GM19438 (cell line): ENCODE results near the gene USP32.

ENCODE experiments used
- ATAC-seq: cut with Tn5 transposase; IDR thresholded peaks from one replicate; pipeline ENCODE4 v1.9.1; 2021; ENCODE audit warnings: low read depth; ENCODE audit not compliant: unreplicated experiment

The USP32 gene

GRCh38 chr17:60311186-60311585 is 80.7 kb downstream of the USP32 start:
- ATAC-seq = no peak

- ATAC-seq = peak; percentile 59
These were observed 86.8 kb downstream of the USP32 start for GRCh38 chr17:60305141-60305540.

DNA sequence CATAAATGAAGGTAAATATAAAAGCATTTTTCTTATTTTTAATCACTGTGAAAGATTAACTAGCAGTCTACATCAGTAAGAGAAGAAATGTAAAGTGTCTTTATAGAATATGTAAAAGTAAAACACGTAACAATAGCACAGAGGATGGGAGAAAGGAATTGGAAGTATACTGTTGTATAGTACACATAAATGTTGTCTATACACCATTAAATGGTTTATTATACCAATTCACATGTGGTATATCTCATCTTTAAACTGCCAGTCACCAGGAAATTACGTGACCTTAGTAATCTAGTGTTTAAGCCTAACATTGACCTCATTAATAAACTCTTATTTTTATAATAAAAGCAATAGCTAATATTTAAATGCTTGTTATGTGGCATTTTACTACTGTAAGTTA is 87.4 kb downstream of the USP32 start:
- ATAC-seq = no peak

- no peak for ATAC-seq
These were observed 88.4 kb downstream of the USP32 start for GRCh38 chr17:60303406-60304099.

GRCh38 chr17:60301649-60302048 is 90.3 kb downstream of the USP32 start:
- ATAC-seq = no peak

DNA sequence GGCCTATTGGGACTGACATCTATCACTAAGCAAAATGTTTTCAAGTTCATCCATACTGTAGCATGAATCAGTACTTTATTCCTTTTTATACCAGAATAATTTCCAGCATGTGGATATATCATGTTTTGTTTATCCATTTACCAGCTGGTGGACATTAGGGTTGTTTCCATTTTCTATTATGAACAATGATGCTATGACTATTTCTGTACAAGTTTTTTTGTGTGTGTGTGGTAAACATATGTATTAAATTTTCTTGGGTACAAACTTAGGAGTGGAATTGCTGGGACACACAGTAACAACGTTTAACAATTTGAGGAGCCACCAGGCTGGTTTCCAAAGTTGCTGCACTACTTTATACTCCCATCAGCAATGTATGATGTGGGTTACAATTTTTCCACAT is 91.0 kb downstream of the USP32 start:
- no peak for ATAC-seq

DNA sequence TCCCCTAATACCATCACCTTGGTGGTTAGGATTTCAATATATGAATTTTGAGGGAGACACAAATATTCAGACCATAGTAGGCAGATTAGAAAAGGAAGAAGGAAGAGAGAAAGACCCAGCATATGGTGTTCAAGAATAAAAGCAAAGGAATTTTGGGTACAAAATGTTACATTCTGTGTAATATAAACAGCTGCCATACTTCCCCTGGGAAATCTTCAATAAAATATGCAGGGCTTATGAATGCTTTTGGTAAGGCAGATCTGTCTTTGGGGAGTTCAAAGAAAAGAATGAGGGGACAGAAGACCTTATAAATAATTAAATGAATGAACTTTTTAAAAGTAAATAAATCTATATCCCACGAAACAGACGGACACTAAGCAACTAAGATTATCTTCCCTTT is 91.9 kb downstream of the USP32 start:
- ATAC-seq = no peak

DNA sequence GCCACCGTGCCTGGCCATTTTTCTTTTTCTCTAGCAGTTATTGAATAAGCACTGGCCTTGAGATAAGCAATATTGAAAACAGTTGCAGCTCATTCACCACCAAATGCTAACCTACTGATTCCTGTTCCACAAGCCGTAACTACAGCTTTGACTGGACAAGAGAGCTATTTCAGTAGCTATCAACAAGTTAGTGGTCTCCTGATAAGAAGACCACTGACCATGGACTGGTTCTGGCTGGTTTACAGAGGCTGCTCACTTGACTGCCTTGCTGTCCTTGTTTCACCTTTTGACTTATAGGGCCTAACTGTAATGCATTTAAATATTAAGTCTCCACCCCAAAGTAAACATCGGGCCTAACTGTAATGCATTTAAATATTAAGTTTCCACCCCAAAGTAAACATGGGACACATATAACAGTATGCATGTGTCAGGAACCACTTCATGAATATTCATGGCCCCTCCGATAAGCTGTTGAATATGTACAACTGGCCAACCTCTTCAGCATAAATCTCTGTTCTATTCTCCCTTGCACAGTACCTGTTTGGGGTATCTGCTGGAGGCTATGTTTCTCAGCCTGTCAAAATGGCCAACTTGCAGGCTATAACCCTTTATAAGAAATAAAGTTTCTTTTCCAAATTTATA is 94.1 kb downstream of the USP32 start:
- ATAC-seq = no peak

DNA sequence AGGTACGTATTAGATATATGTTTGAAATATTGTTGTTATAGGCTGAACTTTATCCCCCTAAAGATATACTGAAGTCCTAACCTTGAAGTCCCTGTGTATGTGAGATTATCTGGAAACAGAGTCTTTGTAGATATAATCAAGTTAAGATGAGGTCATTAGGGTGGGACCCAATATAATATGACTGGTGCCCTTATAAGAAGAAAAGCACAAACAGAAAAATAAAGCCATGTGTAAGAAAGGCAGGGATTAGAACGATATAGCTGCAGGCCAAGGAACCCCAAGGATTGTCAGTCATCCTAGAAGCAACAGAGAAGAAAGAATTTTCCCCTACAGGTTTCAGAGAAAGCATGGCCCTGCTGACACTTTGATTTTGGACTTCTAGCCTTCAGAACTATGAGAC is 95.8 kb downstream of the USP32 start:
- ATAC-seq = no peak

DNA sequence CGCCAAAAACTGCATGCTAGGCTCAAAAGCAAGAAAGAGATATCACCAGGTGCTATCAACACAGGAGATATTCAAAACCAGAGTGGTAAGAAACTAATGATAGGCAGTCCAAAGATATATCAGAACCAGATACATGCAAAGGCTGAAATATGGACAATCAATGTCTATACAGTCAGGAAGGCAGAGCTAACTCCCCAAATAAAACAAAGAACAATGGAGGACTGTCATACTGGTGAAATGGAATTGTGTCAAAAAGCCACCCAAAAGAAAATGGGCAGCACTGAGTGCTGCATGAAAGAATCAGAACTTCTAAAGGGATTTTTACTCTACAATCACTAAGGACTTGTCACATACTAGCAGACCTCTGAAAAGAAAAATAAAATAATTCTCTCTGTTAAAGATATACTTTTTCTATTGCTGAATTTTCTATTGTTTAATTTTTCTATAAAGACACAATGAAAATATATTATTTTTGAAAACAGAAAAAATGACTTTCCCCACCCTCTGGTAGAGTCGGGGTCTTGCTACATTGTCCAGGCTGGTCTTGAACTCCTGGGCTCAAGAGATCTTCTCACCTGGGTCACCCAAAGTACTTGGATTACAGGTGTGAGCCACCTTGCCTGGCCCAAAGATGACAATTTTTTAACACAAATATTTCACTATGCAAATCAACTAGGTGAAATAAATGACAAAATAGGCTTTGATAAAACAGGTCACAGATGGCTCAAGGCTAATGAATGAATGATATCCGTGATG is 98.2 kb downstream of the USP32 start:
- ATAC-seq = no peak

DNA sequence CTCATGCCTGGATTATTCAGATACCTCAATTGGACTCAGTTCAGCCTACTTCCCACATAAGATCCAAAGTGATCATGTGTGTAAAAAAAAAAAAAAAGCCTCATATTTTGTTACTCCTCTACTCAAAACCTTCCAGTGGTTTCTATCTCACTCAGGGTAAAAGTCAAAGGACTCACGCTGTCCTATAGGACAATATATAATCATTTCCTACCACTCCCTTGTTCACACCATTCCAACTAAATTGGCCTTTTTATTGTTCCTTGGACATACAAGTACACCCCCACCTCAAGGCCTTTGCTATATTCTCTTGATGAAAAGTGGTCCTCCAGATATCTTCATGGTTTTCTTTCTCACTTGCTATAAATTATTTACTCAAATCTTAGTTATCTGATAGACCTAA is 99.2 kb downstream of the USP32 start:
- ATAC-seq = no peak

DNA sequence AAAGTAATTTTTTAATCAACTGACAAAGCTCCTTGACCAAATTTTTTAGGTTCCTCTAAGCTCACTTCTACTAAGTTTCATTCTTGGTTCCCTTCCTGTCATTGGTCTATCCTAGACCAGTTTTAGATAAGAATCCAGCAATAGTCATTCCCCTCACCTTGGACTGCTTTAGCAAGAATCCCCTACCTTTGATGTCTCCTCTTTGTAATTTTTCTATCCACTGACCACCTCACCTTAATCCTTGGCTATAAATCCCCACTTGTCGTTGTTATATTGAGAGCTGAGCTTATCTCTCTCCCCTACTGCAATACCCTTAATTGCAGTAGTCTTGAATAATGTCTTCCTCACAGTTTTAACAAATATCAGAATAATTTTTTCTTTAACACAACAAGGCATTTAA is 107.2 kb downstream of the USP32 start:
- no peak for ATAC-seq

DNA sequence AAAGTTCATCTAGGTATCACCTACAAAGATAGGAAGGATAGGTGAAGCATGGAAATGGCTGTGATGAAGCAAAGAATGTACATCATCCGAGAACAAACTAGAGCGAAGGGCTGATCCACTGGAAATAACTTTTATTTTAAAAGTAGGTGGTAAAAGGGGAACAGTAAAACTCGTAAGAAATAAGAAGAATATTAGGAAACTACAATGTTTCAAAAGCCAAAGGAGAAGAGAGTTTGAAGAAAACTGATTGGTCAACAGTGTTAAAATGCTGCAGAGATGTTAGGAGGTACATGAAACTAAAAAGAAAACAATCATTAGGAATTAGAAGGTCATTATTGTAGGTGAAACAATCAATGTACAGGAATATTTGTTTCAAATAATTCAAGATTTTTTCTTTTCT is 108.1 kb downstream of the USP32 start:
- ATAC-seq = no peak

DNA sequence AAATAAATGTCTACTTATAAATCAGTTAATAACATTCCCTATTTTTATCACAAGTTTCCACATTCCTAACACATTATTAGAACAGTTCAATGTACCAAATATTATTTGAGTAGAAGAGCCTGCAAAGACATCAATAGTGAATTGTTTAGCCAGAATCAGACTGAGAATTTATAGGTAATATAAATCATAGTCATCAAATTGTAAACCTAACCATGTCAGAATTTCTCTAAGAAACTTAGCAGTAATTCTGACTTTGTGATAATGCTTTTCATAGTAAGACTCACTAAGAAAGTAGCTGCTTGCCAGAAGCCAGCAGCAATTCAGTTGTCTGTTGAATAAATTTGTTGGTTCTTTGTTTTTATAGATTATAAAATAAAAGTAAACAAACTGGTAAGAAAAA is 111.3 kb downstream of the USP32 start:
- ATAC-seq = no peak

GRCh38 chr17:60278237-60278636 is 113.7 kb downstream of the USP32 start:
- no peak for ATAC-seq

DNA sequence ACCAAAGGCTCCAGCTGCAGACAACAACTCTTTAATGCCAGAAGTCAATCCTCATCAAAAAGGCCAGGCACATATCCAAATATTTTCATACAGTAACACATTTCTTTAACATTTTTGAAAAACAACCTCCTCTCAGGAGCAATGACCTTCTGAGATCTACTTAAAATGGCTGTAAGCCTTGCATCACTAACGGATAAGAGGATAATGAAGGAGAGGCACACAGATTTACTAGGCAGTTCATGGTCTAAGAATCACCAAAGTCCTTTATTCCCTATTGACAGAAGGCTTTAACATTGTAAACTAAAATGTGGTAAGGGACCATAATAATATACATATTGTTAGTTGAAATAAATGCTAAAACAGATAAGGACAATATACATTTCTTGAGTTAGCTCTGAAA is 114.7 kb downstream of the USP32 start:
- no peak for ATAC-seq

- no peak for ATAC-seq
These were observed 122.5 kb downstream of the USP32 start for GRCh38 chr17:60269417-60269816.

- ATAC-seq = no peak
These were observed 131.4 kb downstream of the USP32 start for GRCh38 chr17:60260540-60260939.

DNA sequence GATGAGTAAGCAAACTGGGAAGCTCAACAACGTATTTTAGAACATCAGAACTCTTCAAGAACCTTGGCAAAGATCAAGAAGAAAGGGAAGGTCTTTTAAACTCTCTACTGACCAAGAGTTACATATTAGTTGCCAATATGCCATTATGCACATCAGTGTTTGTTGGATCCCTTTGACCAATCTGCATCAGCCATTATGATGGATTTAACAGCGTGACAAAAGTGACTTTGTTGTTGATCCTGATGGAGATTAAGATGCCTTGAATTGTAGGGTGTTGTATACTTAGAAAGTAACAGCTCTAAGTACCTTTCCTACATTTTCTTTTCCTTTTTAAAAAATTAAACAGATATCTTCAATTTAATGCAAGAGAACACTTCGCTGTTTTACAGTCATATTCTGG is 133.6 kb downstream of the USP32 start:
- no peak for ATAC-seq

GRCh38 chr17:60256174-60256573 is 135.8 kb downstream of the USP32 start:
- no peak for ATAC-seq

DNA sequence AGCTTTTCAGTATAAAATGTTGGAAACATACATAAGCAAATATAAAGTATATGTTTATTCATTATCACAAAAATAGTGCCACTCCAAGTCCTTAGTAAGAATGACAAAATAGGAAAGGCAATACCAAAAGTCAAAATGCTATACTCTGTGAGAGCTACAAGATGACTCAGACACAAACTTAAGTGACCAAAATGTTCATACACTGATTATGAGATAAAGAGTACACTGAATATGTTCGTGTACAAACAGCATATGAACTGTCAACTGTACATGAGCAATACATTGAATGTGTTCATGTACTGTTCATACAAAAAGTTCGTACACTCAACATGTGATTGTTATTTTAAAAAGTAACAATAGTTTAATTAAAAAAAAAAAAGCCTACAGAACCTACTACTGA is 138.9 kb downstream of the USP32 start:
- no peak for ATAC-seq

DNA sequence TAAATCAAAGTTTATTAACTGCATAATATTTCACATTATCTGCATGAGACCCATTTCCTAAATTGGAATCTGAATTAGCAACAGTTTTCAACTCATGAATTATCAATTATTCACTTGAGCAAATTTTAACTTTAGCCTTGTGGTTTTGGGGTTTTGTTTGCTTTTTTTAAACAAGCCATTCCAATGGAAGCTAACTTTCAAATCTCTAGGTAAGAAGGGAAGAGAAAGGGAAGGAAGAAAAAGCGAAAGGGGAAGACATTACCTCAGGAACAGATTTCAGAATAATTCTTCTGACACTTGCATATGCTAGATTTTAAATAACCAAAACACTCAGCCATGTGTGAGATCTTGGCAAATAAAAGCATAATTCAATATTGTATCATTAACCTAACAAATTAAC is 139.5 kb downstream of the USP32 start:
- ATAC-seq = no peak
